Calu3 (cell line): Measurements from ENCODE around the gene SMG7. TPM values are rescaled to one million over a fixed set of nuclear protein-coding genes. Genes with fewer than 3 reads are reported as not detected.

Experiments used
- BruUV-seq: library from RNA; stranded (reverse); fragments of 400-500 nt; replicated peaks from 2 replicates; lab custom pipeline; 2021; lab: Mats Ljungman, UMichigan
- CTCF ChIA-PET: fragments of 300-600 bp; sonication (Branson Sonifier 250); formaldehyde crosslinking; loops from one replicate; lab custom pipeline; 2022; ENCODE audit warnings: antibody characterized with exemption; lab: Charles Lee
- DNase-seq: peaks from one replicate; pipeline ENCODE4 v3.0.0; 2022
- H3K27ac Mint-ChIP-seq: one replicate; pipeline ENCODE4 v1.8.0; 2022; ENCODE audit warnings: mixed read lengths; ENCODE audit not compliant: unreplicated experiment
- H3K27me3 Mint-ChIP-seq: one replicate; pipeline ENCODE4 v1.8.0; 2022; ENCODE audit warnings: mixed read lengths; ENCODE audit not compliant: unreplicated experiment
- H3K36me3 Mint-ChIP-seq: one replicate; pipeline ENCODE4 v1.8.0; 2022; ENCODE audit warnings: mild to moderate bottlenecking, moderate library complexity, mixed read lengths; ENCODE audit not compliant: insufficient read depth, unreplicated experiment
- H3K4me1 Mint-ChIP-seq: one replicate; pipeline ENCODE4 v1.8.0; 2022; ENCODE audit warnings: mild to moderate bottlenecking, low read depth, mixed read lengths; ENCODE audit not compliant: unreplicated experiment
- H3K4me3 Mint-ChIP-seq: one replicate; pipeline ENCODE4 v1.8.0; 2022; ENCODE audit warnings: mild to moderate bottlenecking, low read depth, moderate library complexity, mixed read lengths; ENCODE audit not compliant: unreplicated experiment
- H3K9me3 Mint-ChIP-seq: one replicate; pipeline ENCODE4 v1.8.0; 2022; ENCODE audit warnings: low read depth, mixed read lengths; ENCODE audit not compliant: unreplicated experiment
- CTCF ChIP-seq: fragments of 200-600 bp; IDR thresholded peaks from one replicate; pipeline ENCODE4 v1.8.0; 2022; ENCODE audit warnings: antibody characterized with exemption; ENCODE audit not compliant: unreplicated experiment
- intact Hi-C: fragments of 100-400 bp; cut with micrococcal nuclease; formaldehyde crosslinking; loops from one replicate; pipeline ENCODE4 v1.10.0; 2022; ENCODE audit not compliant: unreplicated experiment
- total RNA-seq: library from RNA; stranded (reverse); gene quantifications from 2 replicates; pipeline ENCODE4 v1.2.3, GENCODE V29; 2022

Gene SMG7
- total RNA-seq, 1 experiment from 2014 or later: 96.3 TPM

GRCh38 chr1:183597656-183598347 is 125.5 kb downstream of the SMG7 start:
- Mint-ChIP-seq H3K36me3 (no peaks in the 10 kb centered on the region), H3K27ac (no peak overlapping the region), H3K4me1 (peaks cover 9% of the 10 kb centered on the region), H3K4me3 (no peak overlapping the region), H3K27me3 (no peaks in the 10 kb centered on the region), H3K9me3 (no peaks in the 10 kb centered on the region)
- BruUV-seq: no TSS peak
- TF ChIP-seq CTCF: no peak
- intact Hi-C loops: no loop called here
- DNase-seq: no peak
- CTCF ChIA-PET: no interaction called here

GRCh38 chr1:183598386-183598785 is 126.1 kb downstream of the SMG7 start:
- H3K27ac Mint-ChIP-seq: no peak overlapping the region
- peaks cover 4% of the 10 kb centered on the region for H3K4me1 Mint-ChIP-seq
- no peak for TF ChIP-seq CTCF
- intact Hi-C loops: no loop called here
- no peaks in the 10 kb centered on the region for H3K36me3 Mint-ChIP-seq
- no peak for DNase-seq
- peaks cover 1% of the 10 kb centered on the region for H3K27me3 Mint-ChIP-seq
- CTCF ChIA-PET: no interaction called here
- no peaks in the 10 kb centered on the region for H3K9me3 Mint-ChIP-seq
- no peak overlapping the region for H3K4me3 Mint-ChIP-seq
- BruUV-seq: no TSS peak

GRCh38 chr1:183600136-183600535 is 127.8 kb downstream of the SMG7 start:
- Mint-ChIP-seq H3K27me3 (peaks cover 16% of the 10 kb centered on the region), H3K4me1 (no peaks in the 10 kb centered on the region), H3K4me3 (no peak overlapping the region), H3K9me3 (no peaks in the 10 kb centered on the region), H3K27ac (no peak overlapping the region), H3K36me3 (no peaks in the 10 kb centered on the region)
- no peak for TF ChIP-seq CTCF
- CTCF ChIA-PET: interaction anchor here (1.2 kb wide), 1 partner anchor 11 kb away, joined by 14 read pairs; no protein-coding TSS in a partner anchor
- DNase-seq: no peak
- no TSS peak for BruUV-seq
- intact Hi-C loops: no loop called here

- DNase-seq: no peak
- BruUV-seq: no TSS peak
- Mint-ChIP-seq H3K27ac (no peak overlapping the region), H3K36me3 (no peaks in the 10 kb centered on the region), H3K4me3 (no peak overlapping the region), H3K4me1 (no peaks in the 10 kb centered on the region), H3K9me3 (no peaks in the 10 kb centered on the region), H3K27me3 (peaks cover 16% of the 10 kb centered on the region)
- no peak for TF ChIP-seq CTCF
- intact Hi-C loops: no loop called here
- CTCF ChIA-PET: no interaction called here
Observed at GRCh38 chr1:183600634-183601033, 128.3 kb downstream of the SMG7 start.
